HG03066 (cell line): Measurements from ENCODE around the gene CCDC102A.
"Not testable (repeated sequence)": the region's sequence is repeated elsewhere in the genome, so short reads cannot be mapped to it uniquely, and the experiment has no call there.

Experiments used
- ATAC-seq: cut with Tn5 transposase; IDR thresholded peaks from one replicate; pipeline ENCODE4 v1.9.1; 2021; ENCODE audit warnings: low read depth; ENCODE audit not compliant: unreplicated experiment

CCDC102A gene

DNA sequence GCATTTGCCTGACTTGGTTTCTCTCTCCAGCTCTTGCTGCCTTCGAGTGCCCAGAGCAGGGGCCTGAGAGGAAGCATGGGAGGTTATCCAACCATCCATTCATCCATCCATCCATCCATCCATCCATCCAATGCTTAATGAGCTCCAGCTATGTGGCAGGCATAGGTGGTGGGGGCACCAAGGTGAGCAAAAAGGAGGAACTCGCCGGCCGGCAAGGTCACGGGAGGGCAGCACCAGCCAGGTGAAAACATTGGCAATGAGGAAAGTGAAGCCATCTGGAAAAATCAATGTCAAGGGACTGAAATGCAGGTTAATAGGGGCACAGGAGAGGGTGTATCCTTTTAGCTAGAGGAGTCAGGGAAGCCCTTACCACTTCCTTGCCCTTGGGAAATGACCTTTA is 31.9 kb downstream of the CCDC102A start:
- ATAC-seq = no peak

GRCh38 chr16:57504001-57504400 is 32.4 kb downstream of the CCDC102A start:
- ATAC-seq = no peak

- no peak for ATAC-seq
These were observed 33.0 kb downstream of the CCDC102A start for GRCh38 chr16:57503366-57503765.

GRCh38 chr16:57502048-57502775 is 34.2 kb downstream of the CCDC102A start:
- ATAC-seq = no peak

DNA sequence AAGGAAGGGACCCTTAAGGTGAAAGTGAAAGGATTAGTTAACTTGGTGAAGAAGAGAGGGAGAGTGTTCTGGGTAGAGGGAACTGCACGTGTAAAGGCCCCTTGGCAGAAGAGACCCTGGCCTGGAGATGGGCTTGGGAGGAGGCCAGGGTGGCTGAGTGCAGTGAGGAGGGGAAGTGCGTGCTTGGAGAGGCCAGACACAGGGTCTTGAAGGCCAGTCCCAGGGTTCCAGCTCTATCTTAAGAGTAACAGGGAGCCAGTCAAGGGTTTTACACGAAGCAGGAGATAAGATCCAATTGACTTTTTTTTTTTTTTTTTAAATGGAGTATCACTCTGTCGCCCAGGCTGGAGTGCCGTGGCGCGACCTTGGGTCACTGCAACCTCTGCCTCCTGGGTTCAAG is 34.9 kb downstream of the CCDC102A start:
- no peak for ATAC-seq

- no peak for ATAC-seq
These were observed 35.7 kb downstream of the CCDC102A start for GRCh38 chr16:57500578-57501111.

GRCh38 chr16:57499941-57500340 is 36.4 kb downstream of the CCDC102A start:
- ATAC-seq = not testable (repeated sequence)

- ATAC-seq = no peak
These were observed 38.3 kb downstream of the CCDC102A start for GRCh38 chr16:57498031-57498430.

DNA sequence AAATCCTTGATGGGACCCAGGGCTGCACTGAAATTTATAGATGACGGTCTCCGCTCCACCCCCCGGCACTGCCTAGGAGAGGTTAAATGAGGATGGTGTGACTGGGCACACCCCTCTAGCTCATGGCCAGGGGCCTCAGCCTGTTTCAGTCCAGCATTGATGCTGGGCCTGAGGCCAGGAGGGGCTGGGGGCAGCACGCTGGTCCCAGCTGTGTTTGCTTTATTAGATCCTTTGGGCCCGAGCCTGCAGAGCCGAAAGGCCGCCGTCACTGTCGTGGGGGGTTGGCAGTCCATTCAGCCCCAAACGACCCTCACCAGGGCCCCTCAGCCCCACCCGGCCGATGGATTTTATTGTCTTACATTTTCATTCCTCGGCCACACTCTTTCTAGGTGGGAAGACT is 39.2 kb downstream of the CCDC102A start:
- ATAC-seq = no peak

DNA sequence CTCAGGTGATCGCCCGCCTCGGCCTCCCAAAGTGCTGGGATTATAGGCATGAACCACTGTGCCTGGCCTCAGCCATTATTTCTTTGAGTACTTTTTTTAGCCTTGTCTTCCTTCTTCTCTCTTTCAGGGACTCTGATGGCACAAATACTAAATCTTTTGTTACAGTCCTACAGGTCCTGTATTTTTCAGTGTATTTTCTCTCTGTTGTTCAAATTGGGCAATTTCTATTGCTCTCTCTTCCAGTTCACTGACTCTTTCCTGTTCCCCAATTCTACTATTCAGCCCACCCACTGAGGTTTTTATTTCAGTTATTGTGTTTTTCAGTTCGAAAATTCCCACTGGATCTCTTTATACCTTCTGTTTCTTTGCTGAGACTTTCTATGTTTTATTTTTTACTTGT is 42.6 kb downstream of the CCDC102A start:
- no peak for ATAC-seq

- no peak for ATAC-seq
These were observed 47.1 kb downstream of the CCDC102A start for GRCh38 chr16:57489229-57489628.

GRCh38 chr16:57486858-57487834 is 49.2 kb downstream of the CCDC102A start:
- ATAC-seq = peak; percentile 13

GRCh38 chr16:57485916-57486857 is 50.2 kb downstream of the CCDC102A start, which contains the start of gene DOK4:
TSS of gene DOK4 (minus strand) at chr16:57486493. CDS start at chr16:57479507, 6,986 bp downstream.
- peak; percentile 85 for ATAC-seq

- ATAC-seq = no peak
These were observed 51.1 kb downstream of the CCDC102A start for GRCh38 chr16:57485091-57485915.

- ATAC-seq = no peak
These were observed 51.8 kb downstream of the CCDC102A start for GRCh38 chr16:57484515-57485005.

- ATAC-seq = no peak
These were observed 52.5 kb downstream of the CCDC102A start for GRCh38 chr16:57483725-57484514.

DNA sequence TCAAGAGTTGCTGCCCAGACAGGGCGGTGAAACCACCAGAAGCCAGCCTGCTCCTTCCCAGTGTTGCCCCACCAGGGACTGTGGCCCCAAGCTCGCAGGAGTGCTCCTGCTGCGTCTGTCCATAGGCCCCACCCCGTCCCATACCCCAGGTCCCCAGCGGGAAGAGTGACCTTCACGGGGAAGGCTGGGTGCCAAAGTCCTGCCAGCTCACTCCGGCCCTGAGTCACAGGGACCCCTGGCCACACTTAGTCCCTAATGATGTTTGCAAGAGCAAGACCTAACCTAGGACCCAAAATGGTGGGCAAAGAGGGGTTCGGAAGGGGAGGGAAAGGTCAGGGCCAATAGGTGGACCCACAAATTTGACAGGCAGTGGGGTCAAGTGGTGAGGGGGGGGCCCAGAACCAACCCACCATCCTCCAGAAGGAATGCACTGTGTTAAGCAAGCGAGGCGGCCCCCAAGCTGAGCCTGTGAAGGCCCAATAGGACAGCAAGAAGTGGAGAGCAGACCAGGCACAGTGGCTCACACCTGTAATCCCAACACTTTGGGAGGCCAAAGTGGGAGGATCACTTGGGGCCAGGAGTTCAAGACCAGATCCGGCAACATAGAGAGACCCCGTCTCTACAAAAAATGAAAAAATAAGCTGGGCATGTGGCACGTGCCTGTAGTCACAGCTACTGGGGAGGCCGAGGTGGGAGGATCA is 53.4 kb downstream of the CCDC102A start:
- no peak for ATAC-seq

DNA sequence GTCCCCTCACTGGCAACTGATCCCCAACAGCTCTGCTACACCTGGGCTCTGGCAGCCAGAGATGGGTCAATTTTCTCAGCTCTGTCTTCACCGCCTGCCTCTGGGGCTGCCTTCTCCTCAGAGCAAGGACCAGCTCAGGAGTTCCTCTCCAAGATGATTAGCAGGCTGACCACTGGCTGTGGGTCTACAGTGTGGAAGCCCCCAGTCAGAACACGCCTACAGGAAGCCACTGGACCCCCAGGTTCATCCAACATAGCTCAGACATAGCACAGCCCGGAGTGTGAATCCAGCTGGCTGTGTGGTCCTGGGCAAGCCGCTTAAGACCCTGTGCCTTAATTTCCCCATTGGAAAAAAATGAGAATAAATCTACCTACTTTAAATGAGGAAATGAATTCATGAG is 55.0 kb downstream of the CCDC102A start:
- no peak for ATAC-seq
